Activated naive CD8-positive, alpha-beta T cell treated with anti-CD3 and anti-CD28 coated beads, Interleukin-2, amount 50 U/mL, for 16 hours (primary cell): ENCODE results near the gene FSHR.

Experiments
- DNase-seq: peaks from one replicate; pipeline ENCODE4 v3.0.0-alpha.2; 2020; ENCODE audit warnings: low read depth, low spot score

FSHR gene

GRCh38 chr2:48968011-48968410 is 186.3 kb downstream of the FSHR start:
- no peak for DNase-seq

DNA sequence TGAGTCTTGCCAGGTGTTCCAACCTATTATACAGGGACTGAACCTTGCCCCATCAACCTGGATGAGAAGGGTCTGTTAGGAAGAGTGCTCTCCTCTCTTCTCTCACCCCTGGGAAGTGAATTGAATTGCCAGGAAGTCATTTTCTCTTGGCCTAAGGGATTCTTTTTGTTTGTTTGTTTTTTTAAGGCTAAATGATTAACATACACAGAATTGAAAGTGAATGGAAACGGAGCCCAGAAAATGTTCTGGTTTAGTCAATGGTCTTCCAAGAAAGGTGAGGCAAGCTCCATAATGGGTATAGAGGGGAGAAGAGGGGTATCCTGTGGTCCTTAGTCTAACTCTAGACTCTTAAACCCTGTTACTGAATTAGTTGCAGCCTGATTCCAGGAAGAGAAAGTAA is 189.1 kb downstream of the FSHR start:
- no peak for DNase-seq

GRCh38 chr2:48961009-48961408 is 193.3 kb downstream of the FSHR start:
- no peak for DNase-seq

DNA sequence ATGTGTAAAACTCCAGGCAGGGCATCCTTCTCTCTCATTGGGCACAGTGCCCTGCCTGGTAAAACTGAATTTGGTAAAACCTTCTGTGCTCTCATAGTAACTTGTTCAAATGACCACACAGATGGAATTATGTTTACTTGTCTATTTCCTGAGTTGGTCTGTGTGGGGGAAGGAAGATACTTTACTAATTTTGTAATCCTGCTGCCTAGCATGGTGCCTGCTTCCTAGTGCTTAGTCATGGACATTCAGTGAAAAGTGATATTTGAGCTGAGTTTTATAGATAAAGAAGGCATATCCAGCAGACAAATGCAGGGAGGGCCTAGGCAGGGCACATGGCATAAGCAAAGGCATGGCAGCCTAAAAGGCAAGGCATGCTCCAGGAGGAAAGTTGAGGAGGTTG is 199.4 kb downstream of the FSHR start:
- no peak for DNase-seq

DNA sequence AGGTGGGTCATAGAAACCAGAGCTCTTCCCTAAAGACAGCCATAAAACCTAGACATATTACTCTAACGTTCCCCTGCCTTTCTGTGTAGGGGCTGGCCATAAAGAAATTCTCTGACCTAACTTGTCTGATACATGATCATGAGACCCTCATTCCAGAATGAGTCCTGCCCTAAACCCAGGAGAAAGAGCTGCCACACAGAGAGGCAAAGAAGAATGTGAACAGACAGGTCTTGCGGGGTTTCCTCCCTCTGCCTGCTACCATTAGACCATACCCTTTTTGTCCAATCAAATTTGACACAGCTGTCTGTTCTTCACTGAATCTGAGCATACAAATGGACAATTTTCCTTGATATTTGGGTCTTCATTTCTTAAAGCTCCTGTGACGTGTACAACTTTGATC is 200.0 kb downstream of the FSHR start:
- no peak for DNase-seq

- no peak for DNase-seq
Observed at GRCh38 chr2:48952614-48953013, 201.7 kb downstream of the FSHR start.

DNA sequence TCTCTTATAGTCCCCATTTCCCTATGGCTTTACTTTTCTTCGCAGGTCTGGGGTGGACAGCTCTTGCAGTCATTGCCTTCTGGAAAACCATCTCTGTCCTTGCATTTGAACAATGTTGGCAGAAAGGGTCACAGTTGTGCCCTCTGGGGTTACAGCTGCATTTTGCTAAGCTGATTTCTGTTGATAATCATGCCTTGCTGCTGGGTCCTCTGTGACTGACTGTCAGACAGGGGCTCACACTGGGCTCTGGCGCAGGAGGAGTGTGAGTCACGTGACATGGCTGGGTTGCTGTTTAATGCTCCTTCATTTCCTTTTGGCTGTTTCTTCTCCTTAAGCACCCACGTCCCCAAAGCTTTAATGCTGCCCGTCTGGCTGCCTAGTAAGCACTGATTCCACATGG is 202.2 kb downstream of the FSHR start:
- DNase-seq, result no peak

DNA sequence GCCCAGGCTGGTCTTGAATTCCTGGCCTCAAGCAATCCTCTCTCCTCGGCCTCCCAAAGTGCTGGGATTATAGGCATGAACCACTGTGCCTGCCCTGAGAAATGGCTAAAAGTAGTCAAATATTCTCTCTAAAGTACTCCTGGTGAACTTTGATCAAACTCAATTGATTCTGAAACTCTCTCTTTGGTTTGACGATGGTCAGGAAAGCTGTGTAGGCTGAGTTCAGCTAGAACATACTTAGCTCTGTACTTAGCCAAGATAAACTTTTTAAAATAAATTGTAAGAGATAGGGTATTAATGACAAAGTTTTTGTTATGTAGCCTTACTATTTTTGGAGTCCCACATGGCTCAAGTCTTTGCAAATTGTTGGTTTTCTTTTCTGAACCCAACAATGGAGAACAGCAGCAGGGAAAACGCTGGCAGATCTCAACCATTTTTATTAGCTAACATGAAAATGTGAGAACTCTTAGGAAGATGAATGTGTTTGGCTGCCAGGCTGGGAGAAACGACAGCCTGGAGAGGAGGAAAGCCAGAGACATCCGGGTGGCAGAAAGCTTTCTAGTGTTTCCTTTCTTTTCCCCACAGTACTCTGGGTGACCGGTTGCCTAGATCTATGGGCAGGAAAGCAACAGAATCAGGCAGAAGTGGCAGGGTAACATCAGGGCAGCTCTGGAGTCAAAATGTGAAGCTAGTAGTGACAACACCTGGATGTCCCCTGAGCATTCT is 205.8 kb downstream of the FSHR start:
- no peak for DNase-seq

GRCh38 chr2:48946449-48947048 is 207.8 kb downstream of the FSHR start:
- DNase-seq, result no peak

DNA sequence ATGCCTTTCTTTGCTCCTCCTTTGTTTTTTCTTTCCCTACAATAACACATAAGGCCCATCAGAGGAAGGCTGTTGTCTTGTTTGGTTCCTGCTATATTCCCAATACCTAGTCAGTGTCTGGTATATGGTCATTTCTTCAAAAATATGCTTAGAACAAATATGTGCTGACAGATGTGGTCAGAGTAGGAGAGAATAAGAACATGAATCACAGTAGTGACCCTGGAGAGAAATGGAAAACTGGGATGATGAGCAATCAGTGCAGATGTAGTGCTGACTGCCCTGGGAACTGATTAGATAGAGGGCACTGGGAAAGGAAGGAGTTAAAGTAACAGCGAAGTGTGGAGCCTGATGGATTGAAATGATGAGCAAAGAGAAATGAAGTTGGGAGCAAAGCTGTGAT is 209.4 kb downstream of the FSHR start:
- no peak for DNase-seq

- no peak for DNase-seq
Observed at GRCh38 chr2:48943436-48943835, 210.9 kb downstream of the FSHR start.

DNA sequence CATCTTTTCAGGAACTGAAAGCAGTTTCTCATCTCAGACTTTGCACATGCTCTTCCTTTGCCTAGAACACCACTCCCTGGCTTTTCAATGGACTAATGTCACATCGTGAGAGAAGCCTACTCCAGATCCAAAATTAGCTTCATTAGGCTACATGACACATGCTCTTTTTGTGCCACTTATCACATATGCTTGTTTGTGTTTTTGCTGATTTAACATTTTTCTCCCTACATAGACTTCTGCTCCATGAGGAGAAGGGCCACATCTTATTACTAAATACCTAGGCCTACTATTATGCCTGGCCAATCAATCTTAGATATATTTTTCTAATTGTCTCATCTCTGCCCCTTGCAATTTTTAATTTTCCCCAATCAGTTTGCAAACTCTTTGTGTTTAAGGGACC is 212.4 kb downstream of the FSHR start:
- no peak for DNase-seq

- no peak for DNase-seq
Observed at GRCh38 chr2:48941456-48941855, 212.9 kb downstream of the FSHR start.

GRCh38 chr2:48940606-48941005 is 213.7 kb downstream of the FSHR start:
- DNase-seq, result no peak

DNA sequence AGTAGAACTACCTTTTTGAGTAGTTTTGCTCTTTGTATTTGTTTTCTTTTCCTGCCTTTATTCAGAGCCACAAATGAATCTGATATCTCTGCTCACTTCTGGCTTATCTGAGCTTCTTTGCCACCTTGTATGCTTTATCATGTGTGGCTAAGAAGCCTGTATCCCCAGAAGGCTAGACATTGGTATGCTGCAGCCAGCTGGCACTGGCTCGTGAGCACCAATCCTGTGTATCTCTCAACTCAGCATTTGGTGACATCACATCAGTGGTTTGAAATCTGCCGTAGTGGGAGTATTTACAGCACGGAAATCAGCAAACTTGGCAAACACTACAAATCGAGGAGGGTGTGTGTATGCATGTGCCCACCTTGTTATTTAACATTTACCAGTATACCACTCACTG is 215.1 kb downstream of the FSHR start:
- no peak for DNase-seq

- DNase-seq, result no peak
Observed at GRCh38 chr2:48938231-48938630, 216.1 kb downstream of the FSHR start.

- DNase-seq, result no peak
Observed at GRCh38 chr2:48934807-48935206, 219.5 kb downstream of the FSHR start.

DNA sequence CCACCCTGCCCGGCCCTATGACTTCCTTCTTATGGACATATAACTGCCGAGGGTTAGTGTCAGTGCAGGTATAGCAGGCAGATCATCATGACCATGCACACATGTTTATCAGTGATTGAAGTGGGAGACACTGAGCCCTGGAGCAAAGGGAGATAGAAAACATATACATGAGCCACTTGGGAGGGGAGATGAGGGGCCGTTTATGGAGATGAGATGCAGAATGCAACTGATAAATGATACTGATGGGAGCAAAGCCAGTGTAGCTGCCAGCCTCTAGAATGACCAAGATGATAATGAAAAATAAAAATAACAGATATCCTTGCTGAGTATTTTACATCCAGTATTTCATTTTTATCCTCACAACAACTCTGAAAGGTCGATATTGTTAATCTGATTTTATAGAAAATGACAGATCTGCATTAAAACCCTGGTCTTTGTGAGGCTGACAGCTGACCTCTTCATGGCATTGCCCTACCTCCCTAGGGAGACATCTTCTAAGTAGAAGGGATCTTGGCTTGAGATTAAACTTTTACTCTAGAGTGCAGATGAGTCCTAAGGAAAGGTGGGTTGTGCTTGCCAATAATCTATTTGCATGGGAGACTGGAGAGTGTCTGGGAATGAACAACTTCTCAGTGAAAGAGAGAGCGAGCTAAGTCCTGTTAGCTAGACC is 220.4 kb downstream of the FSHR start:
- no peak for DNase-seq

DNA sequence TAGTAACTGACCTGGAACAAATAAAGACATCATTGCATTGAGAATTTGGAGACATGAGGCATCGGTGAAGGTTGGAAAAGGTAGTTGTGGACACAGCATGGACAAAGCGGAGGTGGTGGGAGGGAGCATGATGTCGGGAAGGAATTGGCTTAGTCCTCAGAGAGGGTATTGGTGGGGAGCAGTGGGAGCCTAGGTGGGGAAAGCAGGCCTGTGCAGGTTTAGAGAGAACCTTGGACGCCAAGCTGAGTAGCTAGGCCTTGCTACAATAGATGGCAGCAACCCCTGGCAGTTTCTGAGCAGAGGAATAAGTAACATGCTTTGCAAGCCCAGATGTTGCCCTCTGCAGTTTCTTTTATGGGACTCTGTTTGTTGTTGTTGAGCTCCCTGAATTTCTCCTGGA is 221.6 kb downstream of the FSHR start:
- DNase-seq, result no peak

GRCh38 chr2:48929571-48930301 is 224.6 kb downstream of the FSHR start:
- no peak for DNase-seq

DNA sequence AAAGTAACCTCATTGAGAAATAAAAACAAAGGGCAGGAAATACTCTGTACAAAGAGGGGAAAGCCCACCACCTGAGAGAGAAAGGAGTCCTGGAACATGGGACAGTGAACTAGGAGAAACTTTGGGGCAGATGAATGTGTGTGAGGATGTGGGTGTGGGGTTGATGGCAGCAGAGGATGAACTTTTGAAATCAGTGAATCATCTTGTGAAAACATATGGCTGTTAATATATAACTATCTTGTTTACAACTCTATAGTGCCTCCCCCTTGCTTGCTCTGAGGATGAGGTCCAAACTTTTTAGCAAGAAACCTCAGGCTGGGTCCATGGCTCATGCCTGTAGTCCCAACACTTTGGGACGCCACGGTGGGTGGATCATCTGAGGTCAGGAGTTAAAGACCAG is 227.0 kb downstream of the FSHR start:
- no peak for DNase-seq

DNA sequence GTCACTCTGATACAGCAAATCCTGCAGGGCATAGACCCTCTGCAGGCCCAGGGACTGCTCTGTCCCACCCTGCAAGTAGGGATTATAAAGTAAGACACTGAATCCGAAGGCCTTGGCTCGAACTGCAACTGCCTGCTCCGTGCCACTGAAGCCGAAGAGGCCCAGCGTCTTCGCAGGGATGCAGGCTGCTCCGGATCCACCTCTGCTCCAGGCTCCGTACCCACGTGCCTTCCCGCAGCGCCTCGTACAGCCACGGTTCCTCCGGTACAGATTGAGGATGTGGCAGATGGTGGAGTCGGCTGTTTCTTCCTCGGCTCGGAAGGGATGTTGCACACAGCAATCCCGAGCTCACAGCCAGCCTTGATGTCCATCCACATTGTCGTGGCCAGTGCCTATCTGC is 238.4 kb downstream of the FSHR start:
- DNase-seq, result no peak

DNA sequence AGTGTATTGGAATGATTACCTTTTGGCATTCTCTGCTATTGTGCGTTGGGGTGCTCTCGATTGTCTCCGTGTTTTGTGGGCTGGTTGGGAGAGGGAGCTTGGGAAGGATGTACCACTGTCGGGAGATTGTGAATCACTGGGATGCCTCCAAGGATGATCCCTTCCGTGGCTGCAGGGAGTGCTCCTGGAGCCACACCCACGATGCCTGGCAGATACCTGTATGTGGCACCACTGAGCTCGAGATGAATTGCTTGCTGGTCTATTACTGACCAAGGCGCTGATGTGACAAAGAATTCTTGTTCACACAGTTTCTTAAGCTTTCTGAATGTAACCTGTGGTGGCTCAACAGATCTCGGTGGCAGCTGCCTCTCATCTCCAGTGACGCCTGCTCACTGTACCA is 239.1 kb downstream of the FSHR start:
- DNase-seq, result no peak
